Breast epithelium (tissue), 4 donors: ENCODE measurements around the gene ADGRG4. TPM values are rescaled to one million over a fixed set of nuclear protein-coding genes. Genes with fewer than 3 reads are reported as not detected.
"Not testable (repeated sequence)": the region's sequence is repeated elsewhere in the genome, so short reads cannot be mapped to it uniquely, and the experiment has no call there.

Experiments used
- DNase-seq, 2 donors: peaks; one replicate each; pipeline ENCODE4 v3.0.0-alpha.2; 2019; ENCODE audit warnings: low spot score in 2 of 2
- H3K27ac ChIP-seq, 2 donors: fragments of 200-600 bp; sonication (generic) in 1 of 2; one replicate each; pipeline ENCODE4 v1.5.1; 2016 to 2019; ENCODE audit warnings: mild to moderate bottlenecking in 1 of 2
- H3K27me3 ChIP-seq, 2 donors: fragments of 200-600 bp; sonication (generic) in 1 of 2; one replicate each; pipeline versions ENCODE4 v1.5.1 to v1.6.0; 2017 to 2019; ENCODE audit warnings: control low read depth in 1 of 2, mild to moderate bottlenecking in 1 of 2
- H3K36me3 ChIP-seq: fragments of 200-600 bp; one replicate; pipeline ENCODE4 v1.5.1; 2019
- H3K4me1 ChIP-seq, 2 donors: fragments of 200-600 bp; sonication (generic); one replicate each; pipeline ENCODE4 v1.5.1; 2016 to 2019; ENCODE audit warnings: control low read depth in 1 of 2
- H3K4me3 ChIP-seq, 3 donors: fragments of 200-600 bp; sonication (generic); 1 replicate in 2 of 3; 2 replicates in 1 of 3; pipeline ENCODE4 v1.5.1; 2016 to 2019; ENCODE audit warnings: mild to moderate bottlenecking in 3 of 3, moderate library complexity in 2 of 3
- H3K9me3 ChIP-seq, 2 donors: fragments of 200-600 bp; sonication (generic) in 1 of 2; one replicate each; pipeline ENCODE4 v1.5.1; 2016 to 2019; ENCODE audit warnings: control low read depth in 1 of 2
- CTCF ChIP-seq, 3 donors: fragments of 450-650 bp; IDR thresholded peaks; one replicate each; pipeline ENCODE4 v1.5.1; 2016 to 2017; ENCODE audit warnings: antibody characterized with exemption in 3 of 3, mild to moderate bottlenecking in 3 of 3, moderate library complexity in 3 of 3
- POLR2A ChIP-seq: fragments of 450-650 bp; IDR thresholded peaks from one replicate; pipeline ENCODE4 v1.6.1; 2016; ENCODE audit warnings: antibody characterized with exemption, mild to moderate bottlenecking, moderate library complexity
- POLR2AphosphoS5 ChIP-seq, 3 donors: sonication (generic); formaldehyde crosslinking; IDR thresholded peaks; one replicate each; pipeline ENCODE4 v1.6.1; 2017; ENCODE audit warnings: antibody characterized with exemption in 3 of 3
- intact Hi-C: fragments of 100-400 bp; cut with DNase I; formaldehyde crosslinking; loops from one replicate; pipeline ENCODE4 v1.15.1; 2023; ENCODE audit warnings: low total_unique reads
- total RNA-seq, 3 donors: library from RNA; depleted of rRNA; stranded (reverse); fragments of >200 nt; gene quantifications; one replicate each; pipeline ENCODE4 v1.1.0, GENCODE V29; 2016

The ADGRG4 gene
- total RNA-seq: under 1 TPM; under 0.01 to 0.16 (median under 0.01) TPM

- H3K4me3 ChIP-seq, intact Hi-C loops, H3K9me3 ChIP-seq, H3K4me1 ChIP-seq, DNase-seq, H3K27ac ChIP-seq, H3K36me3 ChIP-seq: not testable (repeated sequence)
- H3K27me3 ChIP-seq: peaks cover 0 to 17% of the 10 kb centered on the region in 2 donors
These were observed at the start of gene ADGRG4 for GRCh38 chrX:136300721-136301120. Gene ADGRG4 (plus strand): TSS chrX:136300963. CDS start chrX:136308778, 7,815 bp downstream.

GRCh38 chrX:136251041-136251991 is 49.4 kb upstream of the ADGRG4 start, which contains the start of gene MAP7D3:
Gene MAP7D3 (minus strand): TSS chrX:136251400. CDS start chrX:136251358, 42 bp downstream.
- intact Hi-C loops: no loop called here
- peak in 1 of 2 donors; percentile 51 for DNase-seq
- peaks cover 0 to 59% of the 10 kb centered on the region in 2 donors for H3K27me3 ChIP-seq

GRCh38 chrX:136255541-136255940 is 45.2 kb upstream of the ADGRG4 start:
- no peak overlapping the region for H3K4me3 ChIP-seq
- no peak for DNase-seq
- no peak overlapping the region for H3K27ac ChIP-seq
- intact Hi-C loops: no loop called here
- H3K27me3 ChIP-seq: peaks cover 0 to 36% of the 10 kb centered on the region in 2 donors
- H3K4me1 ChIP-seq: no peaks in the 10 kb centered on the region
- no peaks in the 10 kb centered on the region for H3K9me3 ChIP-seq
- TF ChIP-seq POLR2AphosphoS5 (IDR thresholded peaks at IDR 0.05) (no peak), CTCF (IDR thresholded peaks at IDR 0.05) (no peak), POLR2A (no peak)
- no peaks in the 10 kb centered on the region for H3K36me3 ChIP-seq

More at GRCh38 chrX:136251041-136251991, 49.4 kb upstream of the ADGRG4 start, which contains the start of gene MAP7D3:
- H3K27ac ChIP-seq: peak within 1 kb of the TSS; percentile 64 to 79
- H3K9me3 ChIP-seq: no peaks in the 10 kb centered on the region
- H3K36me3 ChIP-seq: no peaks in the 10 kb centered on the region
- H3K4me1 ChIP-seq: no peaks in the 10 kb centered on the region
- no peak for TF ChIP-seq POLR2A
- no peak for TF ChIP-seq CTCF (IDR thresholded peaks at IDR 0.05)
- no peak for TF ChIP-seq POLR2AphosphoS5 (IDR thresholded peaks at IDR 0.05)
- peak within 1 kb of the TSS; percentile 67 to 76 (median 72) for H3K4me3 ChIP-seq

GRCh38 chrX:136256026-136256425 is 44.7 kb upstream of the ADGRG4 start:
- TF ChIP-seq CTCF (IDR thresholded peaks at IDR 0.05): no peak
- TF ChIP-seq POLR2AphosphoS5 (IDR thresholded peaks at IDR 0.05): no peak
- no peak for TF ChIP-seq POLR2A
- Histone ChIP-seq H3K27me3 (peaks cover 0 to 32% of the 10 kb centered on the region in 2 donors), H3K27ac (peak overlapping the region in 1 of 2 donors; percentile 48), H3K4me1 (no peaks in the 10 kb centered on the region), H3K4me3 (no peak overlapping the region), H3K36me3 (no peaks in the 10 kb centered on the region), H3K9me3 (no peaks in the 10 kb centered on the region)
- DNase-seq: no peak
- intact Hi-C loops: no loop called here

- Histone ChIP-seq H3K4me3 (no peak overlapping the region), H3K27me3 (peaks cover 0 to 26% of the 10 kb centered on the region in 2 donors), H3K9me3 (no peaks in the 10 kb centered on the region), H3K27ac (peak overlapping the region in 1 of 2 donors; percentile 58), H3K4me1 (no peaks in the 10 kb centered on the region), H3K36me3 (no peaks in the 10 kb centered on the region)
- TF ChIP-seq POLR2AphosphoS5 (IDR thresholded peaks at IDR 0.05) (no peak), POLR2A (no peak), CTCF (IDR thresholded peaks at IDR 0.05) (no peak)
- DNase-seq: no peak
- intact Hi-C loops: no loop called here
These were observed 41.8 kb upstream of the ADGRG4 start for GRCh38 chrX:136258951-136259350.
